HEK293 (cell line): Measurements from ENCODE around the gene TRMT61A.

Experiments used
- CTCF ChIA-PET: fragments of 350-600 bp; formaldehyde crosslinking; extraction: SDS; loops from one replicate; lab custom pipeline; 2021; ENCODE audit warnings: antibody characterized with exemption; lab: Yijun Ruan, JAX
- POLR2A ChIA-PET: fragments of 300-600 bp; formaldehyde crosslinking; extraction: SDS; loops from one replicate; lab custom pipeline; 2020; ENCODE audit warnings: antibody characterized with exemption, inconsistent platforms; lab: Yijun Ruan, JAX
- H3K27ac ChIP-seq: fragments of 200-500 bp; sonication (Bioruptor generic); 2 replicates; pipeline ENCODE4 v1.5.1; 2014; ENCODE audit warnings: low read depth, low read length, control low read depth, inconsistent platforms; ENCODE audit errors: extremely low read depth
- H3K36me3 ChIP-seq, 2 experiments: fragments of 200-500 bp in 1 of 2; sonication (Bioruptor generic) in 1 of 2; 1 replicate in 1 of 2; 2 replicates in 1 of 2; pipeline ENCODE4 v1.5.1; 2014 to 2017; ENCODE audit warnings: inconsistent platforms in 2 of 2, low read length in 2 of 2; ENCODE audit not compliant: control insufficient read depth in 2 of 2, insufficient read depth in 1 of 2
- H3K4me1 ChIP-seq: fragments of 200-500 bp; sonication (Bioruptor generic); 2 replicates; pipeline ENCODE4 v1.5.1; 2014; ENCODE audit warnings: mild to moderate bottlenecking, low read length, inconsistent platforms; ENCODE audit not compliant: control insufficient read depth, insufficient read depth
- H3K4me3 ChIP-seq: 2 replicates; pipeline ENCODE4 v1.5.1; 2011; ENCODE audit warnings: low read depth, mild to moderate bottlenecking, control low read depth, low read length, moderate library complexity
- H3K9me3 ChIP-seq: fragments of 200-500 bp; sonication (Bioruptor generic); 2 replicates; pipeline ENCODE4 v1.5.1; 2014; ENCODE audit warnings: low read depth, low read length, inconsistent platforms; ENCODE audit not compliant: control insufficient read depth, insufficient read depth
- HIC1 ChIP-seq: fragments of 450-650 bp; formaldehyde crosslinking; IDR thresholded peaks from 2 replicates; pipeline ENCODE4 v1.5.1; 2016; ENCODE audit warnings: missing biosample characterization, missing genetic modification characterization
- KLF1 ChIP-seq: fragments of 450-650 bp; formaldehyde crosslinking; IDR thresholded peaks from 2 replicates; pipeline ENCODE4 v1.5.1; 2016; ENCODE audit warnings: missing biosample characterization, missing genetic modification characterization
- REST ChIP-seq: fragments of 450-650 bp; formaldehyde crosslinking; IDR thresholded peaks from 2 replicates; pipeline ENCODE4 v1.5.1; 2016; ENCODE audit warnings: missing biosample characterization, missing genetic modification characterization
- ZBTB26 ChIP-seq: fragments of 450-650 bp; formaldehyde crosslinking; optimal IDR thresholded peaks from 2 replicates; pipeline ENCODE3; 2016; ENCODE audit warnings: missing biosample characterization, mild to moderate bottlenecking, missing genetic modification characterization
- ZNF121 ChIP-seq: fragments of 450-650 bp; formaldehyde crosslinking; IDR thresholded peaks from 2 replicates; pipeline ENCODE4 v1.5.1; 2016; ENCODE audit warnings: missing biosample characterization, missing genetic modification characterization
- ZNF292 ChIP-seq: fragments of 450-650 bp; formaldehyde crosslinking; IDR thresholded peaks from 2 replicates; pipeline ENCODE4 v1.5.1; 2016; ENCODE audit warnings: low read depth, missing biosample characterization, missing genetic modification characterization, borderline replicate concordance
- ZNF335 ChIP-seq: fragments of 450-650 bp; formaldehyde crosslinking; conservative IDR thresholded peaks from 2 replicates; pipeline ENCODE4 v1.5.1; 2016; ENCODE audit warnings: missing biosample characterization, missing genetic modification characterization
- ZNF660 ChIP-seq: fragments of 450-650 bp; IDR thresholded peaks from 2 replicates; pipeline ENCODE4 v1.5.1; 2018; ENCODE audit warnings: missing biosample characterization, mild to moderate bottlenecking, missing genetic modification characterization
- ZNF664 ChIP-seq: fragments of 450-650 bp; formaldehyde crosslinking; IDR thresholded peaks from 2 replicates; pipeline ENCODE4 v1.5.1; 2016; ENCODE audit warnings: missing biosample characterization, missing genetic modification characterization
- TF ChIP-seq, protein P1 (sequence below): fragments of 450-650 bp; formaldehyde crosslinking; IDR thresholded peaks from 2 replicates; pipeline ENCODE4 v1.5.1; 2016; ENCODE audit warnings: missing biosample characterization, missing genetic modification characterization, borderline replicate concordance
- TF ChIP-seq, protein P2 (sequence below): fragments of 450-650 bp; formaldehyde crosslinking; IDR thresholded peaks from 2 replicates; pipeline ENCODE4 v1.5.1; 2016; ENCODE audit warnings: missing biosample characterization, missing genetic modification characterization

Gene TRMT61A

DNA sequence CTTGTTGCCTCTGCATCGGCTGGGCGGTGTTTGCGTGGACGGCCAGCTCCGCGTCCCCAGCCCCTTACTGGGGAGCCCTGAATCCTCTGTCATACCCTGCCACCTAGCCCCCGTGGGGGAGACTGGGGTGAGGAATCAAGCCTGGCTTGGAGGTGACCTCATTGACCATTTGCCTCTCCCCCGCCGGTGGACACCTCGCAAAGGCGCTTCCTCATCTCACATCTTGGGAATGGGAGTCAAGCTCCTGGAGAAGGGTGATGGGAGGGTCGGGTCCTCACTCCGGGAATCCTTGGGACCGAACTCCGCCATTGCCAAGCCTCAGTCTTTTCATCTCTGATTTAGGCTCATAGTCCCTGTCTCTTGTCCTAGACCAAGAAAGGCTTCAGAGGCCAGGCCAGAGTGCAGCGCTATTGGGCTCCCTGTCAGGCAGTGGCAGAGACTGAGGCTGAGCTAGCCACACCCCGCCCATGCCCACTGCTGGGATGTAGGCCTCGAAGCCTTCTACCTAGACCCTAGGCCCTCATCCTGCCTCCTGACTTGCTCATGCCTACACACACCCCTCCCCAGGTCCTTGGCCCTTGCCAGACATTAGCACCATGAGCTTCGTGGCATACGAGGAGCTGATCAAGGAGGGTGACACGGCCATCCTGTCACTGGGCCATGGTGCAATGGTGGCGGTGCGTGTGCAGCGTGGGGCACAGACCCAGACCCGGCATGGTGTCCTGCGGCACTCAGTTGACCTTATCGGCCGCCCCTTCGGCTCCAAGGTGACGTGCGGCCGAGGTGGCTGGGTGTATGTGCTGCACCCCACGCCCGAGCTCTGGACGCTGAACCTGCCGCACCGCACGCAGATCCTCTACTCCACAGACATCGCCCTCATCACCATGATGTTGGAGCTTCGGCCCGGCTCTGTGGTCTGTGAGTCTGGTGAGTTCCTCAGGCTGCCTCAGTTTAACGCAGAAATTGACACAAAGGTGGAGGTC is 678 bp downstream of the TRMT61A start:
- Histone ChIP-seq H3K4me3 (peak overlapping the region; percentile 83), H3K27ac (peak overlapping the region; percentile 79; the same call in 1 of the 2 replicates), H3K9me3 (no peaks in the 10 kb centered on the region), H3K36me3 (peaks cover 0 to 19% of the 10 kb centered on the region in 2 experiments; a peak in 1 of 3 replicates), H3K4me1 (peaks cover 17% of the 10 kb centered on the region)
- ChIA-PET CTCF (interaction anchor here (0.6 to 2.8 kb wide), 5 partner anchors 11 to 1516 kb away, joined by 3 to 13 read pairs (median 3); no protein-coding TSS in a partner anchor), POLR2A (interaction anchor here (0.8 to 2.2 kb wide), 9 partner anchors 9 to 196 kb away, joined by 3 to 18 read pairs (median 8); partner anchors contain the start of genes BAG5, COA8 and EIF5)
- no peak for TF ChIP-seq ZNF121
- TF ChIP-seq ZBTB26 (tag by site-specific recombination), result peak; percentile 5
- 0 out of 2 replicates have a peak, but pooled peaks have one; percentile 3 for TF ChIP-seq HIC1 (tag by site-specific recombination)
- 0 out of 2 replicates have a peak, but pooled peaks have one; percentile 15 for TF ChIP-seq ZNF335 (tag by site-specific recombination)
- no peak for TF ChIP-seq ZNF664 (tag by site-specific recombination)
- TF ChIP-seq, protein P1, sequence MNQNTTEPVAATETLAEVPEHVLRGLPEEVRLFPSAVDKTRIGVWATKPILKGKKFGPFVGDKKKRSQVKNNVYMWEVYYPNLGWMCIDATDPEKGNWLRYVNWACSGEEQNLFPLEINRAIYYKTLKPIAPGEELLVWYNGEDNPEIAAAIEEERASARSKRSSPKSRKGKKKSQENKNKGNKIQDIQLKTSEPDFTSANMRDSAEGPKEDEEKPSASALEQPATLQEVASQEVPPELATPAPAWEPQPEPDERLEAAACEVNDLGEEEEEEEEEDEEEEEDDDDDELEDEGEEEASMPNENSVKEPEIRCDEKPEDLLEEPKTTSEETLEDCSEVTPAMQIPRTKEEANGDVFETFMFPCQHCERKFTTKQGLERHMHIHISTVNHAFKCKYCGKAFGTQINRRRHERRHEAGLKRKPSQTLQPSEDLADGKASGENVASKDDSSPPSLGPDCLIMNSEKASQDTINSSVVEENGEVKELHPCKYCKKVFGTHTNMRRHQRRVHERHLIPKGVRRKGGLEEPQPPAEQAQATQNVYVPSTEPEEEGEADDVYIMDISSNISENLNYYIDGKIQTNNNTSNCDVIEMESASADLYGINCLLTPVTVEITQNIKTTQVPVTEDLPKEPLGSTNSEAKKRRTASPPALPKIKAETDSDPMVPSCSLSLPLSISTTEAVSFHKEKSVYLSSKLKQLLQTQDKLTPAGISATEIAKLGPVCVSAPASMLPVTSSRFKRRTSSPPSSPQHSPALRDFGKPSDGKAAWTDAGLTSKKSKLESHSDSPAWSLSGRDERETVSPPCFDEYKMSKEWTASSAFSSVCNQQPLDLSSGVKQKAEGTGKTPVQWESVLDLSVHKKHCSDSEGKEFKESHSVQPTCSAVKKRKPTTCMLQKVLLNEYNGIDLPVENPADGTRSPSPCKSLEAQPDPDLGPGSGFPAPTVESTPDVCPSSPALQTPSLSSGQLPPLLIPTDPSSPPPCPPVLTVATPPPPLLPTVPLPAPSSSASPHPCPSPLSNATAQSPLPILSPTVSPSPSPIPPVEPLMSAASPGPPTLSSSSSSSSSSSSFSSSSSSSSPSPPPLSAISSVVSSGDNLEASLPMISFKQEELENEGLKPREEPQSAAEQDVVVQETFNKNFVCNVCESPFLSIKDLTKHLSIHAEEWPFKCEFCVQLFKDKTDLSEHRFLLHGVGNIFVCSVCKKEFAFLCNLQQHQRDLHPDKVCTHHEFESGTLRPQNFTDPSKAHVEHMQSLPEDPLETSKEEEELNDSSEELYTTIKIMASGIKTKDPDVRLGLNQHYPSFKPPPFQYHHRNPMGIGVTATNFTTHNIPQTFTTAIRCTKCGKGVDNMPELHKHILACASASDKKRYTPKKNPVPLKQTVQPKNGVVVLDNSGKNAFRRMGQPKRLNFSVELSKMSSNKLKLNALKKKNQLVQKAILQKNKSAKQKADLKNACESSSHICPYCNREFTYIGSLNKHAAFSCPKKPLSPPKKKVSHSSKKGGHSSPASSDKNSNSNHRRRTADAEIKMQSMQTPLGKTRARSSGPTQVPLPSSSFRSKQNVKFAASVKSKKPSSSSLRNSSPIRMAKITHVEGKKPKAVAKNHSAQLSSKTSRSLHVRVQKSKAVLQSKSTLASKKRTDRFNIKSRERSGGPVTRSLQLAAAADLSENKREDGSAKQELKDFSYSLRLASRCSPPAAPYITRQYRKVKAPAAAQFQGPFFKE, result 0 out of 2 replicates have a peak, but pooled peaks have one; percentile 15

GRCh38 chr14:103530390-103530789 is 1.4 kb downstream of the TRMT61A start:
- Histone ChIP-seq H3K4me3 (no peak overlapping the region), H3K36me3 (peaks cover 0 to 19% of the 10 kb centered on the region in 2 experiments; a peak in 1 of 3 replicates), H3K27ac (no peak overlapping the region), H3K9me3 (no peaks in the 10 kb centered on the region), H3K4me1 (peaks cover 16% of the 10 kb centered on the region)
- ChIA-PET CTCF (interaction anchor here (0.6 to 1.4 kb wide), 2 partner anchors 12 to 13 kb away, joined by 3 to 5 read pairs; no protein-coding TSS in a partner anchor), POLR2A (interaction anchor here (0.8 to 1.6 kb wide), 4 partner anchors 9 to 20 kb away, joined by 3 to 8 read pairs (median 3); partner anchors contain the start of gene CKB)
- TF ChIP-seq KLF1 (tag by site-specific recombination), result 0 out of 2 replicates have a peak, but pooled peaks have one; percentile 20
- TF ChIP-seq, protein P2, sequence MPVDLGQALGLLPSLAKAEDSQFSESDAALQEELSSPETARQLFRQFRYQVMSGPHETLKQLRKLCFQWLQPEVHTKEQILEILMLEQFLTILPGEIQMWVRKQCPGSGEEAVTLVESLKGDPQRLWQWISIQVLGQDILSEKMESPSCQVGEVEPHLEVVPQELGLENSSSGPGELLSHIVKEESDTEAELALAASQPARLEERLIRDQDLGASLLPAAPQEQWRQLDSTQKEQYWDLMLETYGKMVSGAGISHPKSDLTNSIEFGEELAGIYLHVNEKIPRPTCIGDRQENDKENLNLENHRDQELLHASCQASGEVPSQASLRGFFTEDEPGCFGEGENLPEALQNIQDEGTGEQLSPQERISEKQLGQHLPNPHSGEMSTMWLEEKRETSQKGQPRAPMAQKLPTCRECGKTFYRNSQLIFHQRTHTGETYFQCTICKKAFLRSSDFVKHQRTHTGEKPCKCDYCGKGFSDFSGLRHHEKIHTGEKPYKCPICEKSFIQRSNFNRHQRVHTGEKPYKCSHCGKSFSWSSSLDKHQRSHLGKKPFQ (tag by site-specific recombination), result no peak
- TF ChIP-seq ZNF292 (tag by site-specific recombination), result no peak
- no peak for TF ChIP-seq ZNF660
- peak; percentile 99 for TF ChIP-seq REST (tag by site-specific recombination)
